Measurements from ENCODE around the gene MCTP1. TPM values are rescaled to one million over a fixed set of nuclear protein-coding genes. Genes with fewer than 3 reads are reported as not detected.

Gene MCTP1
- polyA plus RNA-seq, 3 donors: 34.4 to 72.9 (median 55.5) TPM

GRCh38 chr5:95069948-95070347 is 214.9 kb downstream of the MCTP1 start:
- H3K9me3 Mint-ChIP-seq: peaks cover 0 to 2% (median 0%) of the 10 kb centered on the region in 7 donors
- H3K27me3 Mint-ChIP-seq (ENCODE audit: low read depth in 3 of 3): no peaks in the 10 kb centered on the region
- Histone ChIP-seq H3K9ac (ENCODE audit: insufficient read depth, low read length, poor library complexity, severe bottlenecking) (no peak overlapping the region), H3K27ac (ENCODE audit: low read depth in 1 of 2, low read length in 2 of 2) (peak overlapping the region; percentile 27 to 68), H3K27me3 (ENCODE audit: control insufficient read depth in 2 of 2, insufficient read depth in 2 of 2, low read length in 2 of 2) (no peaks in the 10 kb centered on the region), H3K79me2 (ENCODE audit: insufficient read depth, low read length) (peaks cover 92% of the 10 kb centered on the region), H3K9me3 (replicated peaks in 1 of 2; ENCODE audit: control insufficient read depth in 1 of 2, insufficient read depth in 1 of 2, low read length in 2 of 2) (no peaks in the 10 kb centered on the region), H3K4me1 (ENCODE audit: control insufficient read depth in 1 of 2, insufficient read depth in 2 of 2, low read length in 2 of 2) (peaks cover 47 to 64% of the 10 kb centered on the region in 2 donors), H2AFZ (ENCODE audit: insufficient read depth, low read depth, low read length, poor library complexity, severe bottlenecking) (no peak overlapping the region), H4K20me1 (ENCODE audit: insufficient read depth, low read length) (peaks cover 78% of the 10 kb centered on the region), H3K4me2 (replicated peaks; ENCODE audit: extremely low read depth, low read length, poor library complexity, severe bottlenecking) (peak overlapping the region; percentile 55), H3K4me3 (replicated peaks in 1 of 3; ENCODE audit: low read depth in 2 of 3, low read length in 3 of 3) (peak overlapping the region in 1 of 3 experiments; percentile 48), H3K36me3 (replicated peaks in 1 of 2; ENCODE audit: control insufficient read depth in 1 of 2, insufficient read depth in 2 of 2, low read length in 2 of 2) (no peaks in the 10 kb centered on the region)
- WGBS (ENCODE audit: insufficient coverage): no CpG with 5 or more reads among the region's 5 CpGs
- no peak for TF ChIP-seq CTCF (IDR thresholded peaks at IDR 0.05)
- DNase-seq: peak in 2 of 3 donors; percentile 69 to 89
- peaks cover 11 to 31% of the 10 kb centered on the region in 2 donors for H3K36me3 Mint-ChIP-seq
- peak overlapping the region; percentile 44 to 90 (median 80) for H3K27ac Mint-ChIP-seq
- H3K4me3 Mint-ChIP-seq: peak overlapping the region; percentile 59 to 60
- H3K4me1 Mint-ChIP-seq: peaks cover 72% of the 10 kb centered on the region
- intact Hi-C loops (cut with micrococcal nuclease): loop anchor here in 1 of 2 donors (10.0 kb wide), 1 partner anchor 45 kb away; no protein-coding TSS in a partner anchor

GRCh38 chr5:95069021-95069420 is 215.9 kb downstream of the MCTP1 start:
- H3K27ac ChIP-seq (ENCODE audit: low read depth in 1 of 2, low read length in 2 of 2): peak overlapping the region in 1 of 2 donors; percentile 68

More at GRCh38 chr5:95069021-95069420, 215.9 kb downstream of the MCTP1 start:
- peaks cover 42 to 59% of the 10 kb centered on the region in 2 donors for H3K4me1 ChIP-seq (ENCODE audit: control insufficient read depth in 1 of 2, insufficient read depth in 2 of 2, low read length in 2 of 2)
- Mint-ChIP-seq H3K4me3 (no peak overlapping the region), H3K27me3 (ENCODE audit: low read depth in 3 of 3) (peaks cover 0 to under 1% (median 0%) of the 10 kb centered on the region in 3 donors), H3K27ac (no peak overlapping the region), H3K9me3 (peaks cover 0 to 2% (median 0%) of the 10 kb centered on the region in 7 donors), H3K4me1 (peaks cover 65% of the 10 kb centered on the region), H3K36me3 (peaks cover 11 to 26% of the 10 kb centered on the region in 2 donors)
- no peaks in the 10 kb centered on the region for H3K36me3 ChIP-seq (replicated peaks in 1 of 2; ENCODE audit: control insufficient read depth in 1 of 2, insufficient read depth in 2 of 2, low read length in 2 of 2)
- H3K4me3 ChIP-seq (replicated peaks in 1 of 3; ENCODE audit: low read depth in 2 of 3, low read length in 3 of 3): peak overlapping the region in 1 of 3 experiments; percentile 48
- WGBS (ENCODE audit: insufficient coverage): no CpG with 5 or more reads among the region's 2 CpGs
- H3K79me2 ChIP-seq (ENCODE audit: insufficient read depth, low read length): peaks cover 92% of the 10 kb centered on the region
- peaks cover 77% of the 10 kb centered on the region for H4K20me1 ChIP-seq (ENCODE audit: insufficient read depth, low read length)
- intact Hi-C loops (cut with micrococcal nuclease): no loop called here
- H3K9ac ChIP-seq (ENCODE audit: insufficient read depth, low read length, poor library complexity, severe bottlenecking): no peak overlapping the region
- TF ChIP-seq CTCF (IDR thresholded peaks at IDR 0.05): no peak
- DNase-seq: no peak
- no peaks in the 10 kb centered on the region for H3K27me3 ChIP-seq (ENCODE audit: control insufficient read depth in 2 of 2, insufficient read depth in 2 of 2, low read length in 2 of 2)
- no peaks in the 10 kb centered on the region for H3K9me3 ChIP-seq (replicated peaks in 1 of 2; ENCODE audit: control insufficient read depth in 1 of 2, insufficient read depth in 1 of 2, low read length in 2 of 2)
- peak overlapping the region; percentile 55 for H3K4me2 ChIP-seq (replicated peaks; ENCODE audit: extremely low read depth, low read length, poor library complexity, severe bottlenecking)
- no peak overlapping the region for H2AFZ ChIP-seq (ENCODE audit: insufficient read depth, low read depth, low read length, poor library complexity, severe bottlenecking)
